AG04450 (cell line): ENCODE data around the gene TANC1. TPM values are rescaled to one million over a fixed set of nuclear protein-coding genes. Genes with fewer than 3 reads are reported as not detected.

Experiments
- CTCF ChIA-PET: fragments of 300-600, 350-600 bp; formaldehyde crosslinking; extraction: SDS; loops from one replicate; lab custom pipeline; 2022; ENCODE audit warnings: antibody characterized with exemption, inconsistent platforms; lab: Charles Lee
- POLR2A ChIA-PET: fragments of 350-600 bp; formaldehyde crosslinking; extraction: SDS; loops from one replicate; lab custom pipeline; 2021; ENCODE audit warnings: antibody characterized with exemption, inconsistent platforms; lab: Yijun Ruan, JAX
- DNase-seq: peaks from one replicate; pipeline ENCODE4 v3.0.0-alpha.2; 2011; ENCODE audit warnings: low read depth, low spot score
- H3K27ac ChIP-seq: one replicate; pipeline ENCODE4 v1.5.1; 2012; ENCODE audit warnings: low read depth, low read length, control low read depth
- H3K27me3 ChIP-seq: one replicate; pipeline ENCODE4 v1.6.0; 2012; ENCODE audit warnings: low read length; ENCODE audit not compliant: control insufficient read depth, insufficient read depth
- H3K4me3 ChIP-seq: 2 replicates; pipeline ENCODE4 v1.5.1; 2011; ENCODE audit warnings: mild to moderate bottlenecking, low read depth, low read length, control low read depth
- H3K9me3 ChIP-seq: 2 replicates; pipeline ENCODE4 v1.5.1; 2012; ENCODE audit warnings: low read length; ENCODE audit not compliant: control insufficient read depth, insufficient read depth
- CTCF ChIP-seq: IDR thresholded peaks from 2 replicates; pipeline ENCODE4 v1.5.1; 2011; ENCODE audit warnings: low read depth, low read length, control low read depth, inconsistent platforms
- polyA plus RNA-seq: library from polyadenylated mRNA; depleted of rRNA; stranded (reverse); fragments of >200 nt; gene quantifications from 2 replicates; pipeline ENCODE4 v1.2.3, GENCODE V29; 2011

The TANC1 gene
- polyA plus RNA-seq, 1 experiment, result 28.0 TPM

GRCh38 chr2:159153463-159153862, 185.0 kb downstream of the TANC1 start:
- Histone ChIP-seq H3K9me3 (no peaks in the 10 kb centered on the region), H3K27me3 (no peaks in the 10 kb centered on the region), H3K27ac (no peak overlapping the region), H3K4me3 (no peak overlapping the region)
- ChIA-PET CTCF (interaction anchor here (1.7 to 5.6 kb wide), 2 partner anchors 10 to 36 kb away, joined by 5 to 37 read pairs; no protein-coding TSS in a partner anchor), POLR2A (interaction anchor here (0.6 kb wide), 1 partner anchor 15 kb away, joined by 3 read pairs; no protein-coding TSS in a partner anchor)
- no peak for DNase-seq
- no peak for TF ChIP-seq CTCF

GRCh38 chr2:159153951-159154350, 185.5 kb downstream of the TANC1 start:
- ChIA-PET POLR2A (no interaction called here), CTCF (interaction anchor here (0.8 to 5.6 kb wide), 4 partner anchors 9 to 36 kb away, joined by 3 to 37 read pairs (median 4); no protein-coding TSS in a partner anchor)
- Histone ChIP-seq H3K27me3 (no peaks in the 10 kb centered on the region), H3K9me3 (no peaks in the 10 kb centered on the region), H3K4me3 (no peak overlapping the region), H3K27ac (peak overlapping the region; percentile 33)
- no peak for DNase-seq
- no peak for TF ChIP-seq CTCF

DNA sequence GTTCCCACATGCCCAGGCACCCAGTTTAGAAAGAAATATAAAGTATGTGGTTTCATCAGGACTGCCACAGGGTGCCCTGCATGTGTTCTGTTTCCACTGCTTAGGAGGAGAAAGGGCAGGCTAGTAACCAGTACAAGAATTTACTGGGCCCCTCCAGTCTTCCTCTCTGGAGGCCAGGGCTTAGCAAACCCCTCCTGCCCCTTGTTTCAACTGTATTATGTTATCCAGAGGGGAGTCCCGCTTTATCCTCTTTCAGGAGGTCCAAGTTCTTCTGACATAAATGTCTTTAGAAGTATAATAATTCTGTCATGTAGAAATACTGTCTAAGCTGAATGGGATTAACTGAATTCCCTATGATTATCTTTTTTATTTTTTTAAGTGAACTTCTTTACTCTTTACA, 185.9 kb downstream of the TANC1 start:
- H3K27me3 ChIP-seq, result no peaks in the 10 kb centered on the region
- peak overlapping the region; percentile 33 for H3K27ac ChIP-seq
- no peak overlapping the region for H3K4me3 ChIP-seq
- POLR2A ChIA-PET, result no interaction called here
- TF ChIP-seq CTCF, result no peak
- CTCF ChIA-PET, result interaction anchor here (0.8 to 5.6 kb wide), 4 partner anchors 9 to 36 kb away, joined by 3 to 37 read pairs (median 4); no protein-coding TSS in a partner anchor
- no peak for DNase-seq
- H3K9me3 ChIP-seq, result no peaks in the 10 kb centered on the region

- no peak for TF ChIP-seq CTCF
- H3K4me3 ChIP-seq, result no peak overlapping the region
- no peak for DNase-seq
- H3K27me3 ChIP-seq, result no peaks in the 10 kb centered on the region
- no peak overlapping the region for H3K27ac ChIP-seq
- no peaks in the 10 kb centered on the region for H3K9me3 ChIP-seq
- POLR2A ChIA-PET, result no interaction called here
- CTCF ChIA-PET, result interaction anchor here (1.7 to 5.6 kb wide), 2 partner anchors 8 to 37 kb away, joined by 5 to 37 read pairs; no protein-coding TSS in a partner anchor
These were observed 186.9 kb downstream of the TANC1 start for GRCh38 chr2:159155320-159155719.

GRCh38 chr2:159155791-159156190, 187.4 kb downstream of the TANC1 start:
- no peak for TF ChIP-seq CTCF
- POLR2A ChIA-PET, result no interaction called here

More at GRCh38 chr2:159155791-159156190, 187.4 kb downstream of the TANC1 start:
- Histone ChIP-seq H3K27me3 (no peaks in the 10 kb centered on the region), H3K27ac (no peak overlapping the region), H3K4me3 (no peak overlapping the region), H3K9me3 (no peaks in the 10 kb centered on the region)
- no peak for DNase-seq
- CTCF ChIA-PET, result interaction anchor here (5.6 kb wide), 1 partner anchor 38 kb away, joined by 37 read pairs; no protein-coding TSS in a partner anchor
